Neural cell (in vitro differentiated cells): ENCODE measurements around the gene PKNOX2. TPM values are rescaled to one million over a fixed set of nuclear protein-coding genes. Genes with fewer than 3 reads are reported as not detected.

ENCODE experiments used
- H2AFZ ChIP-seq: fragments of 200-600, 300-800 bp; sonication (generic), shearing (Covaris generic); 2 replicates; pipeline ENCODE4 v1.6.0; 2014; ENCODE audit warnings: low read depth, mild to moderate bottlenecking, antibody characterized with exemption, low read length, moderate library complexity
- H3F3A ChIP-seq: fragments of 200-600 bp; shearing (Covaris generic); 2 replicates; pipeline ENCODE4 v1.6.1; 2016; ENCODE audit warnings: mild to moderate bottlenecking, moderate library complexity, mixed read lengths, antibody characterized with exemption, low read length; ENCODE audit not compliant: insufficient read depth, poor library complexity, severe bottlenecking
- H3K27ac ChIP-seq: fragments of 200-600, 300-800 bp; sonication (generic), shearing (Covaris generic); 2 replicates; pipeline ENCODE4 v1.5.1; 2014; ENCODE audit warnings: mild to moderate bottlenecking, low read length, moderate library complexity
- H3K27me3 ChIP-seq: fragments of 300-800, 200-600 bp; sonication (generic), shearing (Covaris generic); 2 replicates; pipeline ENCODE4 v1.6.0; 2014; ENCODE audit warnings: mild to moderate bottlenecking, low read depth, low read length, moderate library complexity; ENCODE audit not compliant: insufficient read depth
- H3K36me3 ChIP-seq: fragments of 300-800, 200-600 bp; sonication (generic), shearing (Covaris generic); 2 replicates; pipeline ENCODE4 v1.5.1; 2014; ENCODE audit warnings: mild to moderate bottlenecking, antibody characterized with exemption, low read length, moderate library complexity; ENCODE audit not compliant: insufficient read depth
- H3K4me2 ChIP-seq: fragments of 300-800, 200-600 bp; sonication (generic), shearing (Covaris generic); 2 replicates; pipeline ENCODE4 v1.6.0; 2014; ENCODE audit warnings: mild to moderate bottlenecking, low read length
- H3K4me3 ChIP-seq: fragments of 300-800, 200-600 bp; sonication (generic), shearing (Covaris generic); 2 replicates; pipeline ENCODE4 v1.5.1; 2014; ENCODE audit warnings: mild to moderate bottlenecking, low read length, moderate library complexity
- H3K79me2 ChIP-seq: fragments of 200-600 bp; shearing (Covaris generic); replicated peaks from 2 replicates; pipeline ENCODE4 v1.6.0; 2014; ENCODE audit warnings: mild to moderate bottlenecking, low read length, moderate library complexity; ENCODE audit not compliant: insufficient read depth
- H3K9ac ChIP-seq: fragments of 300-800, 200-600 bp; sonication (generic), shearing (Covaris generic); 2 replicates; pipeline ENCODE4 v1.6.1; 2016; ENCODE audit warnings: mild to moderate bottlenecking, low read length, mixed read lengths
- H3K9me2 ChIP-seq: fragments of 200-600 bp; shearing (Covaris generic); 2 replicates; pipeline ENCODE4 v1.6.1; 2016; ENCODE audit warnings: mild to moderate bottlenecking, low read length, mixed read lengths; ENCODE audit not compliant: insufficient read depth
- H3K9me3 ChIP-seq: fragments of 200-600, 300-800 bp; sonication (generic), shearing (Covaris generic); 2 replicates; pipeline ENCODE4 v1.6.1; 2016; ENCODE audit warnings: mild to moderate bottlenecking, mixed run types, low read length, moderate library complexity, mixed read lengths
- H4K20me1 ChIP-seq: fragments of 200-600 bp; shearing (Covaris generic); 2 replicates; pipeline ENCODE4 v1.6.1; 2016; ENCODE audit warnings: mild to moderate bottlenecking, mixed run types; ENCODE audit not compliant: insufficient read depth
- EP300 ChIP-seq: fragments of 450-650 bp; conservative IDR thresholded peaks from 2 replicates; pipeline ENCODE4 v1.6.1; 2014; ENCODE audit warnings: antibody characterized with exemption, mild to moderate bottlenecking, moderate library complexity; ENCODE audit not compliant: poor library complexity, severe bottlenecking
- EZH2 ChIP-seq: fragments of 200-600, 300-800 bp; shearing (Covaris generic), sonication (generic); IDR thresholded peaks from 2 replicates; pipeline ENCODE4 v1.6.1; 2014; ENCODE audit warnings: antibody characterized with exemption, low read length, borderline replicate concordance, mild to moderate bottlenecking; ENCODE audit not compliant: insufficient read depth, poor library complexity, severe bottlenecking
- MXI1 ChIP-seq: fragments of 450-650 bp; conservative IDR thresholded peaks from 2 replicates; pipeline ENCODE4 v1.6.1; 2014; ENCODE audit warnings: antibody characterized with exemption, mild to moderate bottlenecking; ENCODE audit not compliant: poor library complexity, severe bottlenecking
- POLR2AphosphoS5 ChIP-seq: IDR thresholded peaks from 2 replicates; pipeline ENCODE4 v1.6.1; 2012
- RAD21 ChIP-seq: fragments of 450-650 bp; conservative IDR thresholded peaks from 2 replicates; pipeline ENCODE4 v1.6.1; 2014; ENCODE audit warnings: antibody characterized with exemption, mild to moderate bottlenecking, moderate library complexity
- REST ChIP-seq: IDR thresholded peaks from 2 replicates; pipeline ENCODE4 v1.6.1; 2012; ENCODE audit warnings: borderline replicate concordance
- SMC3 ChIP-seq: fragments of 450-650 bp; conservative IDR thresholded peaks from 2 replicates; pipeline ENCODE4 v1.6.1; 2014; ENCODE audit warnings: antibody characterized with exemption, mild to moderate bottlenecking, moderate library complexity; ENCODE audit not compliant: poor library complexity
- TAF1 ChIP-seq: IDR thresholded peaks from 2 replicates; pipeline ENCODE4 v1.6.1; 2012; ENCODE audit warnings: low read depth
- polyA plus RNA-seq: library from polyadenylated mRNA; depleted of rRNA; stranded (reverse); fragments of >200 nt; gene quantifications from 2 replicates; pipeline ENCODE4 v1.2.3, GENCODE V29; 2014
- TF ChIP-seq, protein P1 (sequence below): fragments of 450-650 bp; IDR thresholded peaks from 2 replicates; pipeline ENCODE4 v1.5.1; 2014; ENCODE audit warnings: antibody characterized with exemption, mild to moderate bottlenecking, moderate library complexity; ENCODE audit not compliant: poor library complexity, severe bottlenecking

PKNOX2 gene
- polyA plus RNA-seq, 1 donor from 2014 or later, result 0.99 TPM

DNA sequence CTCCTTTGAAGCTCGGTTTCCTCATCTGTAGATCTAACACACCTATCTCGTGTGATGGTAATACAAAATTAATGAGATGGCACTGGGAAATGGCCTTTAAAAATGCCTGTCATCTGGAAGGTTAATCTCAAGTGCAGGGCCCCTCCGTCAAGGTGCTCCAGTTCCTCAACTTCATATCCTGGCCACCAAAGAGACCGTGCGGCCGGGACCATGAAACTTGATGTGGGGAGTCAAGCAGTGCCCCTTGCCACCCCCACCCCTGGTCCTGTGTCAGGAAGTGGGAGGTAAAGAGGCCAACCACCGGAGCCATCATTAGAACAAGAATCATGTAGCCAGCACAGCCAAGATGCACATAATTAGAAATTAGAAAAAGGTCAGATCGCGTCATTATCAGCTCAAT lies 223.3 kb downstream of the PKNOX2 start:
- H3K36me3 ChIP-seq, result no peaks in the 10 kb centered on the region
- no peak overlapping the region for H3K4me2 ChIP-seq
- H3K9me2 ChIP-seq, result no peaks in the 10 kb centered on the region
- H2AFZ ChIP-seq, result no peak overlapping the region
- H3K9me3 ChIP-seq, result no peaks in the 10 kb centered on the region
- no peak overlapping the region for H3K27ac ChIP-seq
- no peak overlapping the region for H3K4me3 ChIP-seq
- no peaks in the 10 kb centered on the region for H4K20me1 ChIP-seq
- no peaks in the 10 kb centered on the region for H3F3A ChIP-seq
- H3K79me2 ChIP-seq, result no peaks in the 10 kb centered on the region
- H3K27me3 ChIP-seq, result no peaks in the 10 kb centered on the region
- H3K9ac ChIP-seq, result no peak overlapping the region
- TF ChIP-seq EZH2 (no peak), TAF1 (no peak), MXI1 (no peak), SMC3 (no peak), POLR2AphosphoS5 (no peak), REST (no peak), EP300 (no peak), RAD21 (no peak)
- TF ChIP-seq, protein P1, sequence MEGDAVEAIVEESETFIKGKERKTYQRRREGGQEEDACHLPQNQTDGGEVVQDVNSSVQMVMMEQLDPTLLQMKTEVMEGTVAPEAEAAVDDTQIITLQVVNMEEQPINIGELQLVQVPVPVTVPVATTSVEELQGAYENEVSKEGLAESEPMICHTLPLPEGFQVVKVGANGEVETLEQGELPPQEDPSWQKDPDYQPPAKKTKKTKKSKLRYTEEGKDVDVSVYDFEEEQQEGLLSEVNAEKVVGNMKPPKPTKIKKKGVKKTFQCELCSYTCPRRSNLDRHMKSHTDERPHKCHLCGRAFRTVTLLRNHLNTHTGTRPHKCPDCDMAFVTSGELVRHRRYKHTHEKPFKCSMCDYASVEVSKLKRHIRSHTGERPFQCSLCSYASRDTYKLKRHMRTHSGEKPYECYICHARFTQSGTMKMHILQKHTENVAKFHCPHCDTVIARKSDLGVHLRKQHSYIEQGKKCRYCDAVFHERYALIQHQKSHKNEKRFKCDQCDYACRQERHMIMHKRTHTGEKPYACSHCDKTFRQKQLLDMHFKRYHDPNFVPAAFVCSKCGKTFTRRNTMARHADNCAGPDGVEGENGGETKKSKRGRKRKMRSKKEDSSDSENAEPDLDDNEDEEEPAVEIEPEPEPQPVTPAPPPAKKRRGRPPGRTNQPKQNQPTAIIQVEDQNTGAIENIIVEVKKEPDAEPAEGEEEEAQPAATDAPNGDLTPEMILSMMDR, result no peak

DNA sequence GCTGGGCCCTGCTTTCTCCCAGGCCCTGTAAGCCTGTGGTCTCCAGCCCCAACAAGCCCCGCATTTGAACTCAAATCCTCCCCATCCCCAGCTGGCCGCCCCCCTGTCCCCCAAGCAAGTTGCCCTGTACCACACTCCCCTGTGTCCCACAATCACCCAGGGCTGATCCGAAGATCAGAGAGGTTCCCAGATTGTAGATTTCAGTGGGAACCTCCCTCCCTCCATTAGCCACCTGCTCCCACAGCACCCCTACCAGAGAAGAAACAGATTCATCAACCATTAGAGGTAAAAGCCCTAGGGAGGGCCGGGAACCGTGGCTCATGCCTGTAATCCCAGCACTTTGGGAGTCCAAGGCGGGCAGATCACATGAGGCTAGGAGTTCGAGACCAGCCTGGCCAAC lies 224.1 kb downstream of the PKNOX2 start:
- no peak overlapping the region for H3K4me3 ChIP-seq
- H3K4me2 ChIP-seq, result no peak overlapping the region
- no peak overlapping the region for H2AFZ ChIP-seq
- H3F3A ChIP-seq, result no peaks in the 10 kb centered on the region
- no peak overlapping the region for H3K9ac ChIP-seq
- no peaks in the 10 kb centered on the region for H3K79me2 ChIP-seq
- no peaks in the 10 kb centered on the region for H3K27me3 ChIP-seq
- no peaks in the 10 kb centered on the region for H3K9me2 ChIP-seq
- H3K9me3 ChIP-seq, result no peaks in the 10 kb centered on the region
- H3K27ac ChIP-seq, result no peak overlapping the region
- TF ChIP-seq POLR2AphosphoS5 (no peak), TAF1 (no peak), REST (no peak), EZH2 (no peak), RAD21 (no peak), SMC3 (no peak), MXI1 (no peak), EP300 (no peak)
- TF ChIP-seq, protein P1, result no peak
- H4K20me1 ChIP-seq, result no peaks in the 10 kb centered on the region
- H3K36me3 ChIP-seq, result no peaks in the 10 kb centered on the region
